ENCODE measurements around the gene COL16A1. TPM values are rescaled to one million over a fixed set of nuclear protein-coding genes. Genes with fewer than 3 reads are reported as not detected.

COL16A1 gene
- total RNA-seq, 1 experiment from 2014 or later = 6.2 TPM

- no peak overlapping the region for H2BK15ac ChIP-seq (ENCODE audit: low read depth, low read length)
- no peak overlapping the region for H2BK5ac ChIP-seq (ENCODE audit: insufficient read length, low read length)
- Mint-ChIP-seq H3K27ac (no peak overlapping the region), H3K9me3 (no peaks in the 10 kb centered on the region), H3K4me3 (no peak overlapping the region), H3K36me3 (ENCODE audit: insufficient read depth in 1 of 3, low read depth in 3 of 3) (no peaks in the 10 kb centered on the region; a peak in 1 of 7 replicates), H3K27me3 (ENCODE audit: low read depth) (peaks cover 1% of the 10 kb centered on the region; the same call in 1 of the 2 replicates), H3K4me1 (no peaks in the 10 kb centered on the region)
- H2BK120ac ChIP-seq (ENCODE audit: low read depth, low read length, poor library complexity, severe bottlenecking) = no peak overlapping the region
- no peaks in the 10 kb centered on the region for H3K79me2 ChIP-seq (ENCODE audit: insufficient read depth, low read length)
- H3K9ac ChIP-seq (ENCODE audit: extremely low read depth, insufficient read length, low read length) = no peak overlapping the region
- H3K4ac ChIP-seq (ENCODE audit: low read depth, low read length) = no peak overlapping the region
- no peak overlapping the region for H3K4me2 ChIP-seq (ENCODE audit: insufficient read depth, insufficient read length, low read length)
- no peak overlapping the region for H3K18ac ChIP-seq (ENCODE audit: insufficient read length, low read depth, low read length)
- no peaks in the 10 kb centered on the region for H3K23me2 ChIP-seq (ENCODE audit: insufficient read length, low read depth, low read length, poor library complexity, severe bottlenecking)
- H3K27ac ChIP-seq (ENCODE audit: insufficient read length, low read depth, low read length) = no peak overlapping the region
- no peak overlapping the region for H4K5ac ChIP-seq (ENCODE audit: insufficient read length, low read depth, low read length)
- no peaks in the 10 kb centered on the region for H4K20me1 ChIP-seq (ENCODE audit: control insufficient read depth, insufficient read depth, insufficient read length)
- no peaks in the 10 kb centered on the region for H3K4me1 ChIP-seq (ENCODE audit: insufficient read depth, low read length)
- no peak overlapping the region for H2BK20ac ChIP-seq (ENCODE audit: low read depth, low read length, poor library complexity, severe bottlenecking)
- H3T11ph ChIP-seq (ENCODE audit: low read length) = no peak overlapping the region
- no peak overlapping the region for H4K8ac ChIP-seq (replicated peaks; ENCODE audit: insufficient read length, low read depth, low read length)
- H3K79me1 ChIP-seq (ENCODE audit: insufficient read depth, low read depth, low read length, poor library complexity, severe bottlenecking) = no peaks in the 10 kb centered on the region
- no peaks in the 10 kb centered on the region for H3K27me3 ChIP-seq (ENCODE audit: insufficient read depth, low read length)
- no peak overlapping the region for H2BK12ac ChIP-seq (ENCODE audit: insufficient read length, low read depth, low read length)
- H2AK5ac ChIP-seq (ENCODE audit: insufficient read length, low read length) = no peak overlapping the region
- no peak overlapping the region for H4K91ac ChIP-seq (ENCODE audit: insufficient read length, low read depth, low read length)
- WGBS (ENCODE audit: extremely low coverage, insufficient read length, low lambda C conversion rate) = no CpG with 5 or more reads among the region's 14 CpGs
- H3K14ac ChIP-seq (ENCODE audit: insufficient read depth, low read length) = no peak overlapping the region; the same call in 1 of the 2 replicates
- H3K23ac ChIP-seq (ENCODE audit: insufficient read length, low read depth, low read length) = no peak overlapping the region
- no peak overlapping the region for H3K56ac ChIP-seq (ENCODE audit: insufficient read length, low read depth, low read length)
- no peak for DNase-seq
- TF ChIP-seq, protein P1, sequence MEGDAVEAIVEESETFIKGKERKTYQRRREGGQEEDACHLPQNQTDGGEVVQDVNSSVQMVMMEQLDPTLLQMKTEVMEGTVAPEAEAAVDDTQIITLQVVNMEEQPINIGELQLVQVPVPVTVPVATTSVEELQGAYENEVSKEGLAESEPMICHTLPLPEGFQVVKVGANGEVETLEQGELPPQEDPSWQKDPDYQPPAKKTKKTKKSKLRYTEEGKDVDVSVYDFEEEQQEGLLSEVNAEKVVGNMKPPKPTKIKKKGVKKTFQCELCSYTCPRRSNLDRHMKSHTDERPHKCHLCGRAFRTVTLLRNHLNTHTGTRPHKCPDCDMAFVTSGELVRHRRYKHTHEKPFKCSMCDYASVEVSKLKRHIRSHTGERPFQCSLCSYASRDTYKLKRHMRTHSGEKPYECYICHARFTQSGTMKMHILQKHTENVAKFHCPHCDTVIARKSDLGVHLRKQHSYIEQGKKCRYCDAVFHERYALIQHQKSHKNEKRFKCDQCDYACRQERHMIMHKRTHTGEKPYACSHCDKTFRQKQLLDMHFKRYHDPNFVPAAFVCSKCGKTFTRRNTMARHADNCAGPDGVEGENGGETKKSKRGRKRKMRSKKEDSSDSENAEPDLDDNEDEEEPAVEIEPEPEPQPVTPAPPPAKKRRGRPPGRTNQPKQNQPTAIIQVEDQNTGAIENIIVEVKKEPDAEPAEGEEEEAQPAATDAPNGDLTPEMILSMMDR (conservative IDR thresholded peaks at IDR 0.05) = no peak
- no peak overlapping the region for H2AFZ ChIP-seq (ENCODE audit: low read length)
- no peaks in the 10 kb centered on the region for H3K9me3 ChIP-seq (ENCODE audit: control insufficient read depth, low read depth, low read length)
Measured at GRCh38 chr1:31657020-31657804, 46.6 kb downstream of the COL16A1 start.

Data from H9 (cell line).